AG20443 (cell line): ENCODE data around the gene CLPSL1.
"Not testable (repeated sequence)": the region's sequence is repeated elsewhere in the genome, so short reads cannot be mapped to it uniquely, and the experiment has no call there.

Experiments
- DNase-seq: peaks from one replicate; pipeline ENCODE4 v3.0.0; 2012; ENCODE audit warnings: low spot score, mixed read lengths

The CLPSL1 gene, protein sequence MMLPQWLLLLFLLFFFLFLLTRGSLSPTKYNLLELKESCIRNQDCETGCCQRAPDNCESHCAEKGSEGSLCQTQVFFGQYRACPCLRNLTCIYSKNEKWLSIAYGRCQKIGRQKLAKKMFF

DNA sequence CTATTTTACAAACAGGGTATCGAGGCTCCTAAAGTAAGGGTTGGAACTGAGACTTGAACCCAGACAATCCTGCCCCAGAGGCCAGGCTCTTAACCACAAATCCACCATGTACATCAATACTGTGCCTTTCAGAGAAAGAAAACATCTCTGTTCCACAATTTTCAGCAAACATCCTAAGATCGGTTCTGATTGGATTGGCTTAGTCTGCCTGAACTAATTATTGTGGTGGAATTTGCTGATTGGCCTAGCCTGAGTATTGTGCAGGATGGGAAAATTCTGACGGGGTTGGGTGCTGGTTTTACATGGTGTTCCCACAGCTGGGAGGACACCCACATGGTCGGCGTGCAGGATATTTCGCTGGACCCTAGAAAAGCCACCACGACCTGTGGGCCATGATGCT is at the start of gene CLPSL1:
Gene CLPSL1, plus strand, starts transcription at position 301 of the 400 bp plus-strand sequence. Its CDS starts 92 bp downstream, at position 393.
- DNase-seq, result no peak

DNA sequence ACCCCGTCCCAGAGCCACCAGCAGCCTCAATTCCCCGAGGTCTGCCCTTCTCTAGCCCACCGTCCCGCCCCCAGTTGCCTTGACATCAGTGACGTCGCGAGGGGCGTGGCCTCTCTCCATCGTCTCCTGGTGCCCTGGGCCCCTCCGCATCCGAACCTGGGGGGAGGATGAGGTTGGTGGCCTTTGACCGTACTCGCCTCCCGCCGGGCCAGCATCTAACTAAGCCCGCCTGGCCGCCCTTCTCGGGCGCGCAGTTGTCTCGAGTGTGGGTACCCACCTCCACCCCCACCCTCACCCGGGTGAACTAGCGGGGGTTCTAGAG is 49.4 kb upstream of the CLPSL1 start:
- peak; percentile 85 for DNase-seq

DNA sequence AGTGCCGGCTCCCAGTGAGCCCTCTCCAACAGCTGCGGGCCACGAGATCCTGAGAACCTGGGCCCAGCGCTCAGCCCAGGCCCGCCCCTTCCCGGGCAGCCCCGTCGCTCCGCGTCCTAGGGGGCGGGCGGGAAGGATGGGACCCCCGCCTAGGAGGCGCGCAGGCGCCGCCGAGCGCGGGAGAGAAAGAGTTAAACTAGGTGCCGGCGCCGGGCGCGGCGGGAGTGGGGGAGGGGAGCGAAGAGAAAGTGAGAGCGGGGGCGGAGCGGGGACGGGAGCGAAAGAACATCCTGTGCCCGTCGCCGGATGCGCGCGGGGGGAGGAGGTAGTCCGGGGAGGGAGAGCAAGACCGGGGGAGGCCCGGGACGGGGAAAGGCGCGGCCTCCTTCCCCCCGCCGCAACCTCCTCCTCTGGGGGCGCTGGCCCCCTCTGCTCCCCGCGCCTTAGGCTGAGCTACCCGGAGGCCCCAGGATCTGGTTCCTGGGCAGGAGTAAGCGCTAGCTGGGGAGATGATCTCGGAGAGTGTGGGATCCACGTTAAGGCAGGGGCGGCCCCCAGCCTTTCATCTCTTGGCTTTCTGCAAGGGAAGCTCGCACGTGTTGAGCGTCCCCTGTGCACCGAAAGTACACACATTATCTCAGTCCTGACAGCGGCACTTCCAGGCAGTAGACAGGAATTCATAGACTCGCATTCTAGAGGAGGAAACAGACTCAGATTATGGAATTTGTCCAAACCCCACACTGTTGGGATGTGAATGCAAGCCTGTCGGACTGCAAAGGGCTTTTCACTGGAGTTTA is 48.9 kb upstream of the CLPSL1 start:
- DNase-seq, result peak; percentile 83

DNA sequence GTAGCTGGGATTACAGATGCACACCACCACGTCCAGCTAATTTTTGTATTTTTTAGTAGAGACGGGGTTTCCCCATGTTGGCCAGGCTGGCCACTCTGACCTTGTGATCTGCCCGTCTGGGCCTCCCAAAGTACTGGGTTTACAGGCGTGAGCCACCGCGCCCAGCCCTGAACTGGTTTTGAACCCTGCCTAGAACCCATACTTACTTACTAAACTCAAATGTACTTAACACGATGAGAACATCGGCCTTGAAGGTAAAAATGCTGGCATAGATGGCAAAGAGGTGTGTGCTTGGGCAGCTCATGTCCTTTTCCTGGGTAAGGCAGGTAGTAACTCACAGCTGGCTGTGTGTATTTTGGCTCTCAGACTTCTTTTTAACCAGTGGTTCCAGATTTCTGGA is 47.2 kb upstream of the CLPSL1 start:
- DNase-seq, result no peak

DNA sequence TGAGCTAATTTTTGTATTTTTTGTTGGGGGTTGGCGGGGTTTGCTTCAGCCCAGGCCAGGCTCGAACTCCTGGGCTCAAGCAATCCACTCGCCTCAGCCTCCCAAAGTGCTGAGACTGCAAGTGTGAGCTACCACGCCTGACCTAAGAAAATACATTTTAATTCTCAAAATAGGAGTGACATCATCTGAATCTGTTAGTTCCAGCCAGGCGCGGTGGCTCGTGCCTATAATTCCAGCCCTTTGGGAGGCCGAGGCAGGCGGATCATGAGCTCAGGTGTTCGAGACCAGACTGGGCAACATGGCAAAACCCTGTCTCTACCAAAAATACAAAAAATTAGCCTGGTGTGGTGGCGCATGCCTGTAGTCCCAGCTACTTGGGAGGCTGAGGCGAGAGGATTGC is 46.5 kb upstream of the CLPSL1 start:
- DNase-seq, result not testable (repeated sequence)

DNA sequence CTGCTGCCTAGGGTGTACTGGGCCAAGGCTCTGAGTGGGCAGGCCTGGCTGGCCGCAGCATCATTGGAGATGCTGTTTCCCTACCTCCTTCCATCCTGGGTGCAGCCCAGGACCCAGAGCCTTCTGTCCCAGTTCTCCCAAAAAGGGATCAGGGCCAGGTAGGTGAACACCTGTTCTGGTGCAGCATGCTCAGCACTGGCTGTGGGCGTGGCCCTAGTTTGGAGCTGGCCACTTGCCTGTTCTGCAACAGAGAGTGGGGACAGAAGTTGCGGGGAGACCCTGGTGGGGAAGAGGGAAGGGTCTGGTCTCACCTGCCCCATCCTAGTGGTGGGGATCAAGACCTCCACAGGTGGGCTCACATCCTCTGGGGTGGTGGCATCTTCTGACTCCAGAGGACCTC is 45.4 kb upstream of the CLPSL1 start:
- no peak for DNase-seq

DNA sequence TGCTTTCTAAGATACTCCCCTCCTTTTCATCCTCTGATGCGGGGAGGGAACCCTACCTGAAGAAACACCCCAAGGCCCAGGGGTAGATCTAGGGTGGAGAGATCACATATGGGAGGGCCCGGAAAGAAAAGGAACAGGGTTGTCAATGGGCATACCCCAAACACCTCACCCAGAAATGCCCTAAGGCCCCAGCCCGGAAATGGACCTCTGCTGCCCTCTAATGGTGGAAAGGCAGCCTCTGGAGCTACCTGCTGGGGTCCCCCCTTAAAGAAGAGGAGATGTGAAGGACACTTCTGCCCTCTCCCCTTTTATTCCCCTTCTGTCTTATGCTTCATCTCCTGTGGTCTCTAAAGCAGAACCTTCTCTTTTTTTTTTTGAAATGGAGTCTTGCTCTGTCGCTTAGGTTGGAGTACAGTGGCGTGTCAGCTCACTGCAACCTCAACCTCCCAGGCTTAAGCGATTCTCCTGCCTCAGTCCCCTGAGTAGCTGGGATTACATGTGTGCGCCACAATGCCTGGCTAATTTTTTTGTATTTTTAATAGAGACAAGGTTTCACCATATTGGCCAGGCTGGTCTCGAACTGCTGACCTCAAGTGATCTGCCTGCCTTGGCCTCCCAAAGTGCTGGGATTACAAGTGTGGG is 44.4 kb upstream of the CLPSL1 start:
- peak; percentile 79 for DNase-seq

DNA sequence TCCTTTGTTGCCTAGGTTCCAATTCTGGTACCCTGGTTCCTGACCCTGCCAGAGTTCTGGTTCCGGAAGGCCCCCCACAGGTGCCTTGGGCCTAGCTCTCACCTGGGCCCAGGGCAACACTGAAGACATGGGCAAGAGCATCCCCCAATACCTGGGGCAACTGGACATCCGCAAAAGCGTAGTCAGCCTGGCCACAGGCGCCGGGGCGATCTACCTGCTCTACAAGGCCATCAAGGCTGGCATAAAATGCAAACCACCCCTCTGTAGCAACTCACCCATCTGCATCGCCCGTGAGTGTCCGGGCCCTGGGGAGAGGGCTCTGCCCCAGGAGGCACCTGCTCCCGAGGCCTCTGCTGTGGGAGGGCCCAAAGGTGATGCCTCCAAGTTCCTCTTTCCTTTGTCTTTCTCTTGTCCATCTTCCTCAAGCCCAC is 43.8 kb upstream of the CLPSL1 start, which contains the start of gene ARMC12:
Gene ARMC12, plus strand, starts transcription at position 51 of the 431 bp plus-strand sequence. Its CDS starts 77 bp downstream, at position 128.
- no peak for DNase-seq

DNA sequence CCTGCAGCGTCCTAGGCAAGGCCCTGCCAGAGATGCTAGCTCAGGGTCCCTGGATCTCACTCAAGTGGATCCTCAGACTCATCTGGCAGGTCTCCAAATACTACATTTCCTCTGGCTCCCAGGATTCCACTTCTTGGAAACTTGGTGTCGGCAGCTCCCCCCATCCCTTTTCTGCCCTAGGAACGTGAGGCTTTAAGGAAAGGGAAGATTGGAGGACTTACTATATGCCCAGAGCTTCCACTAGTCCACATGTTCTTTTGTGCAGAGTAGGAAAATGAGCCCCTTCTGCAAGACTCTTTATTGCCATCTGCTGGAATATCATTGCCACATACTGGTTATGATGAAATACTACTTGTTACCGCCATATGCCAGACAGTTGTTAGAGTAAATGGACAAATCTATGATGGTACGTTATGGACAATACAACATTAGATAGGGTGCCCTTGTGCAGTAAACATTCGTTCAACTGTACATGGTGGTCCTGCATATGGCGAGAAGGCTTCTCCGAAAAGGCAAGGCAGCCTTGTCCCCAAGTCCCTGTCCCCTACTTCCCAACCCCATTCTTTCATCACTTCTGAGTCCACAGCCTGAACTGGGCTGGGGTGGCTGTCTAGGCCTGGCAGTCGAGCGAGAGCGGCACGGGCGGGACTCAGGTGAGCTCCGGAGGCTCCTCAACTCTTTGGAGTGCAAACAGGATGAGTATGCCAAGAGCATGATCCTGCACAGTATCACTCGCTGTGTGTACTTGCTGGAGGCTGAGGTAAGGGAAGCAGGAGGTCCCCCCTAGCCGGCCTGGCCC is 43.2 kb upstream of the CLPSL1 start:
- peak; percentile 86 for DNase-seq

DNA sequence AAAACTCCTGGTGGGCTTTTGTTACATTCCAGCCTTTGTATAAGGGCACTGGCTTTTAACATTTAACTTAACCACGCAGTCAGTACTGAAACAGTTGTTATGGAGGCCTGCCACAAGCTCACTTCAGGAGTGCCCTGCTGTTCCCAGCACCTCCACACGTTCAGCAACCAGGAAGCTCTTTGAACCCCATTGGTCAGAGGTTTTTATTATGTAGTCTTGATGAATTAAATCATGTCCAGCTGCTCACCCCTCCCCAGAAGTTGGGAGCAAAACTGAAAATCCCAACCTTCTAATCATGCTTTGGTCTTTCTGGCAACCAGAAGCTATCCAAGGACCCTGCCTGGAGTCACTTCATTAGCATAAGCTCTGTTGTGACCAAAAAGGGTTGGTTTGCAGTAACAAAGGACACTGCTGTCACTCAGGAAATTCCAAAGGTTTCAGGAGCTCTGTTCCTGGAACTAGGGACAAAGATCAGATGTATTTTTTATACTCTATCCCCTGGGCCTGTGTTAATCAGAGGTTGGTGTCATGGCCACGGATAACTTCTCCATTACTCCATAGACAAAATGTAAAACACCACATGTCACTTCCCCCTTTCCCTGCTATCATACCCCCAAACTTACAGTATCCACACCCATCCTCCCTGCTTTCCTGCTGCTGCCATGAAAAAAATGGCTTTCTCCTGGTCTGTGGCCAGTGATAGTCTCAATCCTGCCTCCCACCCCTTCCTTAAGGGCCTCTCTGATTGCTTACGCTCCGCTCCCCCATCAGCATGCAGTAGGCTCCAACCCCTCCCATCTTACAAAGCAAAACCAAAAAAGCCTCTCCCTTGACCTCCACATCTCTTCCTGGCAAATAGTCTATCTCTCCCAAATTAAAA is 40.9 kb upstream of the CLPSL1 start:
- DNase-seq, result no peak

DNA sequence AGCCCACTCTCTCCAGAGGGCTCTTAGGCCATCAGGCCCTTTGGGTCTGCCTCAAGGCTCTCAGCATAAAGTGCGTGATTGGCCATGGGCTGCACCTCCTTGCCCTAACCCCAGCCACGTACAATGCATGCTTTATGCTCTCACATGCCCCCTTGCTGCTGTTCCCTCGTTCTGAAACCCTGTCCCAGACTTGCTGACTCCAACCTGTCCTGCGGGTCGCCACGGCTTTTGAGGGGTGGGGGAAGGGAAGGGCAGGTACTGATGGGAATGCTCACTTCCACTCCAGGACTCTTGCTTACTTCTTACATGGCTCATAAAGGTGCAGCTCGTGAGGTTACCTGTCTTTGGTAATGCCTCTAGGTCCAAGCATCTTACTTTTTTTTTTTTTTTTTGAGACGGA is 38.0 kb upstream of the CLPSL1 start:
- DNase-seq, result no peak

DNA sequence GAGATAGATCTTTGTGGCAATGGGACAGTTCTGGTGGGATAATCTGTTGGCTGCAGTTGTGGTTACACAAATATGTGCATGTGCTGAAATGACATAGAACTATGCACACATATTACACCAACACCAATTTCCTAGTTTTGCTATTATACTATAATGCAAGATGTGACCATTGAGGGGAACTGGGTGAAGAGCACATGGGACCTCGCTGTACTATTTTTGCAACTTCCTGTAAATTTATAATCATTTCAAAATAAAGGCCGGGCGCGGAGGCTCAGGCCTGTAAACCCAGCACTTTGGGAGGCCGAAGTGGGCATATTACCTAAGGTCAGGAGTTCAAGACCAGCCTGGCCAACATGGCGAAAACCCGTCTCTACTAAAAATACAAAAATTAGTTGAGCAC is 35.3 kb upstream of the CLPSL1 start:
- no peak for DNase-seq

DNA sequence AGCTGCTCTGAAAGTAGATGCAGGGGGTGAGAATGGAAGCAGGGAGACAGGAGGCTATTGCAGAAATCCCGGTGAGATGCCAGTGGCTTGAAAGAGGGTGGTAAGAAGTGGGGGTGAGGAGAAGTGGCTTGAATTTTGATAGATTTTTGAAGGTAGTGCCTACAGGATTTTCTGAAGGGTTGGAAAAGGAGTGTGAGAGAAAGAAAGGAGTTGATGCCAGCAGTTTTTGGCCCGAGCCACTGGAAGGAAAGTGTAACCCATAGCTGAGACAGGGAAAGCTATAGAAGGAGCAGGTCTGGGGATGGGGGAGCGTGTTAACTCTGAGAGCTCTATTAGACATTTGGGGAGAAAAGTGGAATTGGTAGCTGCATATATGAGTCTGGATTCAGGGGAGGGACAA is 34.3 kb upstream of the CLPSL1 start:
- DNase-seq, result no peak

DNA sequence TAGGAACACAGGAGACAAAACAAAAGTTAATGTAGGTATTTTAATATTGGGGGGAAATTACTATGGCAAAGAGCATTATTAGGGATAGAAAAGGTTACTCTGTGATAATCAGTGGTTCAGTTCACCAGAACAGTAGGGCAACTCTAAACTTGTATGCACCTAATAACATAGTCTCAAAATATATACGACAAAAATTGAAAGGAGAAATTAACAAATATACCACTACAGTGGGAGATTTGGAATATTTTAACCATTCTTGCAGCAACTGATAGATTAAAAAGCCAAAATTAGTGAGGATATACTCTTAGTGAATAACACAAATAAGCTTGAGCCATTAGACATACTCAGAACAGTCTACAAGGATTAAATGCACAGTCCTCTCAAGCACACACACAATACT is 32.9 kb upstream of the CLPSL1 start:
- DNase-seq, result no peak

DNA sequence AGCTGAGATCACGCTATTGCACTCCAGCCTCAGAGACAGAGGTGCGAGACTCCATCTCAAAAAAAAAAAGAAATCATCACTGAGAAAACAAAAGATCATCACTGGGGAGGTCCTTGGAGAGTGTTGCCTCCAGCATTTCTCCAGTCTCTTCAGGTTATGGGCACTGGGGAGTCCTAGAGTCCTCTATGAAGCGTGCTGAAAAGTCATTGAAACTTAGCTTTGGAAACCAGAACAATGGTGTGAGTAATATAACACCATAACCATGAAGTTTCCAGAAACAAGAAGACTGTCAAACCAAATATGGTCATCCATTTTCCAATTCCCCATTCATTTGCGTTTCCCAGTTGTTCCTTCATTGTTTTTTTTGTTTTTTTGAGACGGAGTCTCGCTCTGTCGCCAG is 30.3 kb upstream of the CLPSL1 start:
- no peak for DNase-seq

DNA sequence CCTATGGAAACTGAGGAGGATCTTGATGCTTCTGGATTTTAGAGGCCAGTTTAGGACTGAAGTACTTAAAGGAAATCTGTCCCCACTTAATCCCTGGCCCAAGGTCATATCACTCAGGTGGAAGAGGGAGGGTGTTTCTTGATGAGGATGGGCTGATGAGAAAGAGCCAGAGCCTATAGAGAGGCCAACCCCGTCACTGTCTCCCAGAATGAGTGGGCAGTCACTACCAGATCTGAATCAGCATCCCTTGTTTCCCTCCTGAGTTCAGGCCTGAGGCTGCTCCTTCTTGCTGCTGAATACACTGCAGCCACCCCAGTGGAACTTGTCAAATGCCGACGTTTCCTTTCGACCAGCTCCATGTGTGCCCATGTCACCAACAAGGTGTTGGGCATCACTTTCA is 29.2 kb upstream of the CLPSL1 start:
- no peak for DNase-seq

DNA sequence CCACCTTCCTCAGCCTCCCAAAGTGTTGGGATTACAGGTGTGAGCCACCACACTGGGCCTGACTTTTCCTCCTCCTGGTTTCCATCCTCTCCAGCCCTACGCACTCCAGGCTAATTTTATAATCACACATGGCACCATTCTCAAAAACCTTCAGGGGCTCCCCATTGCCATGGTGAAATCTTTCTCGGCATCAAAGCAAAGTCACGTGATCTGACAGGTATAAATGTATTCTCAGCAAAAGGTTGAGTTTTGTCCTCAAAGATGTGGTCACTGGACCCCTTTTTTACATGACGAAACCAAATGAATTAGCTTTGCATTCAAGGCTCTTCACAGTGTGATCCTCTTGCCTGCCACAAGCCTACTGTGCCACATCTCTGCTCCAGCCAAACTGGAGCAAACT is 28.5 kb upstream of the CLPSL1 start:
- no peak for DNase-seq

DNA sequence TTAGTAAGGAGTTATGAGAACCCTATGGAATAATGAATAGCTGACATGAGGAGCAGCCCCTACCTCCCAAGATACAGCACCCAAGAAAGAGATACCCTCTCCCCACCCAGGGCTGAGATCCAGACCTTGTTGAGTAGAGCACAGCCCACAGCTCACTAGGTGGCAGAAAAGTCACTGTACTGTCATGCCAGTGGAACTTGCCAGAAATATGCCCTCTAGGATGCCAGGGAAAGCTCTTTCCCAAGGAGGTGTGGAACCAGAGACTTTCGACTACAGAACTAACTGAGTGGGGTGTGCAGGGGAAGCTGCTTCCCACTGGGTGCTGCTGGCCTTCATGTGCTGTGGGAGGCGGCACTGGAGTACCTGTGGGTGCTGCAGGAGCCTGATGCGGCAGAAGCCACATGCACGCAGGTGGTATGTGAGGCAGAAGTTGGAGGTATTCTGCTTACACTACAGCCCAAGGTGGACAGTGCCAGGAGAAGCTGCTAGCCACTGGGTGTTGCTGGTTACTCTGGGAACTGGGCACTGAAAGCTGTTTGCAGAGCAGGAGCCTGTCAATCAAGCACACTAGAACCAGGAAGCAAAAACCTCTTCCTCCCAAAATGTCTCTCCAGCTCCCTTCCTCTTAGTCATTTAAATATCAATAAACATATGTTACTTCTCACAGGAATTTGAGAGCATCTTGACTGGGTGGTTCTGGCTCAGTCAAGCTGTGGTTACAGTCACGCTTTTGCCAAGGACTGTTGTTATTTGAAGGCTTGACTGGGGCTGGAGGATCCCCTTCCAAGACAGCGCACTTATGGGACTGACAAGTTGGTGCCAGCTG is 26.2 kb upstream of the CLPSL1 start:
- no peak for DNase-seq

DNA sequence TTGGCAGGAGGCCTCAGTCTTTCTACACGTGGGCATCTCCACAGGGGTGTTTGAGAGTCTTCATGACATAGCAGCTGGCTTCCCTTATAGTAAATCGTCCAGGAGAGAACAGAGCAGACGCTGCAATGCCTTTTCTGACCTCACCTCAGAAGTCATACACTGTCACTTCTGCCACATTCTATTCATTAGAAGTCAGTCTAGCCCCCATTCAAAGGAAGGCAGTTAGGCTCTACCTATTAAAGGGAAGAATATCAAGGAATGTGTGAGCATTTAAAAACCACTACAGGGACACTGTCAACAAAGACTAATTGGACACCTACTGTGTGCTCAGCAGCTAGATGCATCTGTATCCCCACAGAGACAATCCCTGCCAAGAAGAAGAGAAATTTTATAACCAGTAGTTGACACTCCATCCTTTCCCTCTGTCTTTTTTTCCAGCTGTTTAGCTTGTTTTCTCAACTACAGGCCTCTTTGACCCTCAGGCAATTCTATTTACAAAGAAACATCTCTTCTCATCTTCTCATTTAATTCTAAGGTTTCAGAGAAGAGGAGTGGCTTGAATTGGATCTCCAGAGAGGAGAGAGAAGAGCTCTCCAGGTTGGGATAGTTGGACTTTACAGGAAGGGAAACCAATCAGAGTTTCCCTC is 25.4 kb upstream of the CLPSL1 start:
- no peak for DNase-seq

DNA sequence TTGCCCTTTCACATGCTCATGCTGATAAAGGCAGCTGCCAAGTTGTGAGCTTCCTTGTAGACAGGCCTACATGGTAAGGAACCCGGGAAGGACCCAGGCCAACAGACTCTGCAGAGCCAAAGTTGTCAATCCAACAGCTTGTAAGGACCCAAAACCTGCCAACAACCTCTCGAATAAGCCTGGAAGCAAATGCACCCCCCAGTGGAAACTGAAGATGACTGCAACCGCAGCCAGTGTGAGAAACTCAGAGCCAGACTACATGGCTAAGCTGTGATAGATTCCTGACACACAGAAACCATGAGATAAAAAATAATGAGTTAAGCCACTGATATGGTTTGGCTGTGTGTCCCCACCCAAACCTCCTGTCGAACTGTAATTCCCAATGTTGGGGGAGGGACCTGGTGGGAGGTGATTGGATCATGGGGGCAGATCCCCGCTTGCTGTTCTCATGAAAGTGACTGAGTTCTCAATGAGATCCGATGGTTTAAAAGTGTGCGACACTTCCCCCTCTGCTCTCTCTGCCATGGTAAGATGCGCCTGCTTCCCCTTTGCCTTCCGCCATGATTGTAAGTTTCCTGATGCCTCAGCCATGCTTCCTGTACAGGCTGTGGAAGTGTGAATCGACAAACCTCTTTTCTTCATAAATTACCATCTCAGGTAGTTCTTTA is 23.2 kb upstream of the CLPSL1 start:
- no peak for DNase-seq
